Neural cell (in vitro differentiated cells): ENCODE measurements around the gene CTNNBL1. TPM values are rescaled to one million over a fixed set of nuclear protein-coding genes. Genes with fewer than 3 reads are reported as not detected.

Experiments
- H2AFZ ChIP-seq: fragments of 200-600, 300-800 bp; sonication (generic), shearing (Covaris generic); 2 replicates; pipeline ENCODE4 v1.6.0; 2014; ENCODE audit warnings: low read depth, mild to moderate bottlenecking, antibody characterized with exemption, low read length, moderate library complexity
- H3F3A ChIP-seq: fragments of 200-600 bp; shearing (Covaris generic); 2 replicates; pipeline ENCODE4 v1.6.1; 2016; ENCODE audit warnings: mild to moderate bottlenecking, moderate library complexity, mixed read lengths, antibody characterized with exemption, low read length; ENCODE audit not compliant: insufficient read depth, poor library complexity, severe bottlenecking
- H3K27ac ChIP-seq: fragments of 200-600, 300-800 bp; sonication (generic), shearing (Covaris generic); 2 replicates; pipeline ENCODE4 v1.5.1; 2014; ENCODE audit warnings: mild to moderate bottlenecking, low read length, moderate library complexity
- H3K27me3 ChIP-seq: fragments of 300-800, 200-600 bp; sonication (generic), shearing (Covaris generic); 2 replicates; pipeline ENCODE4 v1.6.0; 2014; ENCODE audit warnings: mild to moderate bottlenecking, low read depth, low read length, moderate library complexity; ENCODE audit not compliant: insufficient read depth
- H3K36me3 ChIP-seq: fragments of 300-800, 200-600 bp; sonication (generic), shearing (Covaris generic); 2 replicates; pipeline ENCODE4 v1.5.1; 2014; ENCODE audit warnings: mild to moderate bottlenecking, antibody characterized with exemption, low read length, moderate library complexity; ENCODE audit not compliant: insufficient read depth
- H3K4me2 ChIP-seq: fragments of 300-800, 200-600 bp; sonication (generic), shearing (Covaris generic); 2 replicates; pipeline ENCODE4 v1.6.0; 2014; ENCODE audit warnings: mild to moderate bottlenecking, low read length
- H3K4me3 ChIP-seq: fragments of 300-800, 200-600 bp; sonication (generic), shearing (Covaris generic); 2 replicates; pipeline ENCODE4 v1.5.1; 2014; ENCODE audit warnings: mild to moderate bottlenecking, low read length, moderate library complexity
- H3K79me2 ChIP-seq: fragments of 200-600 bp; shearing (Covaris generic); replicated peaks from 2 replicates; pipeline ENCODE4 v1.6.0; 2014; ENCODE audit warnings: mild to moderate bottlenecking, low read length, moderate library complexity; ENCODE audit not compliant: insufficient read depth
- H3K9ac ChIP-seq: fragments of 300-800, 200-600 bp; sonication (generic), shearing (Covaris generic); 2 replicates; pipeline ENCODE4 v1.6.1; 2016; ENCODE audit warnings: mild to moderate bottlenecking, low read length, mixed read lengths
- H3K9me2 ChIP-seq: fragments of 200-600 bp; shearing (Covaris generic); 2 replicates; pipeline ENCODE4 v1.6.1; 2016; ENCODE audit warnings: mild to moderate bottlenecking, low read length, mixed read lengths; ENCODE audit not compliant: insufficient read depth
- H3K9me3 ChIP-seq: fragments of 200-600, 300-800 bp; sonication (generic), shearing (Covaris generic); 2 replicates; pipeline ENCODE4 v1.6.1; 2016; ENCODE audit warnings: mild to moderate bottlenecking, mixed run types, low read length, moderate library complexity, mixed read lengths
- H4K20me1 ChIP-seq: fragments of 200-600 bp; shearing (Covaris generic); 2 replicates; pipeline ENCODE4 v1.6.1; 2016; ENCODE audit warnings: mild to moderate bottlenecking, mixed run types; ENCODE audit not compliant: insufficient read depth
- CTCF ChIP-seq: fragments of 450-650 bp; IDR thresholded peaks from 2 replicates; pipeline ENCODE4 v1.5.1; 2014; ENCODE audit warnings: antibody characterized with exemption, mild to moderate bottlenecking, moderate library complexity; ENCODE audit not compliant: poor library complexity, severe bottlenecking
- EP300 ChIP-seq: fragments of 450-650 bp; conservative IDR thresholded peaks from 2 replicates; pipeline ENCODE4 v1.6.1; 2014; ENCODE audit warnings: antibody characterized with exemption, mild to moderate bottlenecking, moderate library complexity; ENCODE audit not compliant: poor library complexity, severe bottlenecking
- EZH2 ChIP-seq: fragments of 200-600, 300-800 bp; shearing (Covaris generic), sonication (generic); IDR thresholded peaks from 2 replicates; pipeline ENCODE4 v1.6.1; 2014; ENCODE audit warnings: antibody characterized with exemption, low read length, borderline replicate concordance, mild to moderate bottlenecking; ENCODE audit not compliant: insufficient read depth, poor library complexity, severe bottlenecking
- MXI1 ChIP-seq: fragments of 450-650 bp; conservative IDR thresholded peaks from 2 replicates; pipeline ENCODE4 v1.6.1; 2014; ENCODE audit warnings: antibody characterized with exemption, mild to moderate bottlenecking; ENCODE audit not compliant: poor library complexity, severe bottlenecking
- POLR2AphosphoS5 ChIP-seq: IDR thresholded peaks from 2 replicates; pipeline ENCODE4 v1.6.1; 2012
- RAD21 ChIP-seq: fragments of 450-650 bp; conservative IDR thresholded peaks from 2 replicates; pipeline ENCODE4 v1.6.1; 2014; ENCODE audit warnings: antibody characterized with exemption, mild to moderate bottlenecking, moderate library complexity
- SMC3 ChIP-seq: fragments of 450-650 bp; conservative IDR thresholded peaks from 2 replicates; pipeline ENCODE4 v1.6.1; 2014; ENCODE audit warnings: antibody characterized with exemption, mild to moderate bottlenecking, moderate library complexity; ENCODE audit not compliant: poor library complexity
- TAF1 ChIP-seq: IDR thresholded peaks from 2 replicates; pipeline ENCODE4 v1.6.1; 2012; ENCODE audit warnings: low read depth
- polyA plus RNA-seq: library from polyadenylated mRNA; depleted of rRNA; stranded (reverse); fragments of >200 nt; gene quantifications from 2 replicates; pipeline ENCODE4 v1.2.3, GENCODE V29; 2014
- TF ChIP-seq, protein P1 (sequence below): IDR thresholded peaks from 2 replicates; pipeline ENCODE4 v1.6.1; 2012; ENCODE audit warnings: borderline replicate concordance

CTNNBL1 gene
- polyA plus RNA-seq, 1 donor from 2014 or later, result 32.6 TPM

DNA sequence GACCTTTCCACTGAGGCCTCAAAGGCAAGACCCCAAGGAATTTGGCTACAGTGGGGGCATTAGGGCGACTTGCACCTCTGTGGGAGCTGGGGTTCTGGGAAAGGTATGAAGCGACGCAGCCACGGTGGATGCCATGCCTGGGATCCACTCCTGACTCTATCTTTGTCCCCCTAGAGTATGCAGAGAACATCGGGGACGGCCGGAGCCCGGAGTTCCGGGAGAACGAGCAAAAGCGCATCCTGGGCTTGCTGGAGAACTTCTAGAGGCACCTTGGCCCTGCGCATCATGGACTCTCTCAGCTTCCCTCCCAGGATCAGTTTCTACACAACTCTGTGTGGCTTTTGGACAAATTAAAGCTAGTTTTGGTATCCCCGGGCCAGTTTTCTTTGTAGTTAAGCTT is 177.9 kb downstream of the CTNNBL1 start:
- no peaks in the 10 kb centered on the region for H4K20me1 ChIP-seq
- H3F3A ChIP-seq, result no peaks in the 10 kb centered on the region
- H2AFZ ChIP-seq, result no peak overlapping the region
- H3K4me3 ChIP-seq, result no peak overlapping the region
- no peaks in the 10 kb centered on the region for H3K9me3 ChIP-seq
- no peaks in the 10 kb centered on the region for H3K9me2 ChIP-seq
- no peak overlapping the region for H3K27ac ChIP-seq
- H3K36me3 ChIP-seq, result no peaks in the 10 kb centered on the region
- H3K4me2 ChIP-seq, result no peak overlapping the region
- no peak overlapping the region for H3K9ac ChIP-seq
- no peaks in the 10 kb centered on the region for H3K79me2 ChIP-seq
- no peaks in the 10 kb centered on the region for H3K27me3 ChIP-seq
- TF ChIP-seq EP300 (no peak), POLR2AphosphoS5 (no peak), MXI1 (no peak), EZH2 (no peak), TAF1 (no peak), SMC3 (no peak), CTCF (no peak), RAD21 (no peak)
- TF ChIP-seq, protein P1, sequence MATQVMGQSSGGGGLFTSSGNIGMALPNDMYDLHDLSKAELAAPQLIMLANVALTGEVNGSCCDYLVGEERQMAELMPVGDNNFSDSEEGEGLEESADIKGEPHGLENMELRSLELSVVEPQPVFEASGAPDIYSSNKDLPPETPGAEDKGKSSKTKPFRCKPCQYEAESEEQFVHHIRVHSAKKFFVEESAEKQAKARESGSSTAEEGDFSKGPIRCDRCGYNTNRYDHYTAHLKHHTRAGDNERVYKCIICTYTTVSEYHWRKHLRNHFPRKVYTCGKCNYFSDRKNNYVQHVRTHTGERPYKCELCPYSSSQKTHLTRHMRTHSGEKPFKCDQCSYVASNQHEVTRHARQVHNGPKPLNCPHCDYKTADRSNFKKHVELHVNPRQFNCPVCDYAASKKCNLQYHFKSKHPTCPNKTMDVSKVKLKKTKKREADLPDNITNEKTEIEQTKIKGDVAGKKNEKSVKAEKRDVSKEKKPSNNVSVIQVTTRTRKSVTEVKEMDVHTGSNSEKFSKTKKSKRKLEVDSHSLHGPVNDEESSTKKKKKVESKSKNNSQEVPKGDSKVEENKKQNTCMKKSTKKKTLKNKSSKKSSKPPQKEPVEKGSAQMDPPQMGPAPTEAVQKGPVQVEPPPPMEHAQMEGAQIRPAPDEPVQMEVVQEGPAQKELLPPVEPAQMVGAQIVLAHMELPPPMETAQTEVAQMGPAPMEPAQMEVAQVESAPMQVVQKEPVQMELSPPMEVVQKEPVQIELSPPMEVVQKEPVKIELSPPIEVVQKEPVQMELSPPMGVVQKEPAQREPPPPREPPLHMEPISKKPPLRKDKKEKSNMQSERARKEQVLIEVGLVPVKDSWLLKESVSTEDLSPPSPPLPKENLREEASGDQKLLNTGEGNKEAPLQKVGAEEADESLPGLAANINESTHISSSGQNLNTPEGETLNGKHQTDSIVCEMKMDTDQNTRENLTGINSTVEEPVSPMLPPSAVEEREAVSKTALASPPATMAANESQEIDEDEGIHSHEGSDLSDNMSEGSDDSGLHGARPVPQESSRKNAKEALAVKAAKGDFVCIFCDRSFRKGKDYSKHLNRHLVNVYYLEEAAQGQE, result no peak

DNA sequence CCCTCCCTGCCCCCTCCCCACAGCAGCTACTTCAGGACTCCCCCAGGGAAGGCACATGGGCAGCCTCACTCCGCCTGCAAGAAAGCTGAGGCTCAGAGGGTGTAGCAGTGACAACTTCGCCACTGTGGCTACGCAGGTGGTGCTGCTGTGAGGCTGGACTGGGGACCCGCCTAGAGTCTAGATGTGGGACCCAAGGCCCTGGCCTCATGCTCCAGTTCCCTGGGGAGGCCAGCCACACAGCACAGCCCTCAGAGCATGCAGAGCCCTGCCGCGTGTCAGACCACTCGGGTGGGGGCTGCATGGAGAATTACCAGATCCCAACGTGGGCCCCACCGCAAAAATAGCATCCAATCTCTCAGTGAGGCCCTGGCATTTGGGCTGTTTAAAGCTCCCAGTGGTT is 178.3 kb downstream of the CTNNBL1 start:
- TF ChIP-seq EZH2, result no peak
- TF ChIP-seq EP300, result no peak
- no peak for TF ChIP-seq SMC3
- no peak for TF ChIP-seq POLR2AphosphoS5
- TF ChIP-seq, protein P1, result no peak
- TF ChIP-seq CTCF, result no peak
- TF ChIP-seq RAD21, result no peak
- no peak for TF ChIP-seq TAF1
- no peak for TF ChIP-seq MXI1
- Histone ChIP-seq H3K9ac (no peak overlapping the region), H3K36me3 (no peaks in the 10 kb centered on the region), H3K27ac (no peak overlapping the region), H4K20me1 (no peaks in the 10 kb centered on the region), H3K4me2 (no peak overlapping the region), H3K27me3 (no peaks in the 10 kb centered on the region), H2AFZ (no peak overlapping the region), H3K79me2 (no peaks in the 10 kb centered on the region), H3K9me3 (no peaks in the 10 kb centered on the region), H3K9me2 (no peaks in the 10 kb centered on the region), H3F3A (no peaks in the 10 kb centered on the region), H3K4me3 (no peak overlapping the region)
